Measurements from ENCODE around the gene ANTXR1.
A peak's percentile ranks its signal among the peaks of the same experiment; 100 is the strongest.

Gene ANTXR1

GRCh38 chr2:69013142-69013839 lies at the start of gene ANTXR1:
TSS of gene ANTXR1 (plus strand) at chr2:69013179. CDS start at chr2:69013500, 321 bp downstream.
- peak; percentile 22 for DNase-seq

GRCh38 chr2:68964282-68964681 lies 48.7 kb upstream of the ANTXR1 start:
- DNase-seq, result no peak

GRCh38 chr2:68968221-68968620 lies 44.8 kb upstream of the ANTXR1 start:
- DNase-seq, result no peak

- DNase-seq, result no peak
These were observed 43.1 kb upstream of the ANTXR1 start for GRCh38 chr2:68969736-68970490.

- no peak for DNase-seq
These were observed 42.3 kb upstream of the ANTXR1 start for GRCh38 chr2:68970566-68971265.

GRCh38 chr2:68971591-68972231 lies 41.3 kb upstream of the ANTXR1 start:
- DNase-seq, result no peak

- DNase-seq, result no peak
These were observed 38.7 kb upstream of the ANTXR1 start, which contains the start of gene GKN1 for GRCh38 chr2:68974251-68974650. TSS of gene GKN1 (plus strand) at chr2:68974636. CDS start at chr2:68974678, 42 bp downstream.

- no peak for DNase-seq
These were observed 37.9 kb upstream of the ANTXR1 start for GRCh38 chr2:68974946-68975665.

GRCh38 chr2:68975844-68976243 lies 37.1 kb upstream of the ANTXR1 start:
- no peak for DNase-seq

- DNase-seq, result no peak
These were observed 35.5 kb upstream of the ANTXR1 start for GRCh38 chr2:68977453-68977852.

- DNase-seq, result no peak
These were observed 34.9 kb upstream of the ANTXR1 start for GRCh38 chr2:68978098-68978497.

GRCh38 chr2:68980956-68981355 lies 32.0 kb upstream of the ANTXR1 start:
- no peak for DNase-seq

- DNase-seq, result no peak
These were observed 25.9 kb upstream of the ANTXR1 start for GRCh38 chr2:68987021-68987503.

- no peak for DNase-seq
These were observed 23.9 kb upstream of the ANTXR1 start for GRCh38 chr2:68989035-68989434.

GRCh38 chr2:68992341-68992740 lies 20.6 kb upstream of the ANTXR1 start:
- no peak for DNase-seq

- no peak for DNase-seq
These were observed 20.0 kb upstream of the ANTXR1 start for GRCh38 chr2:68992933-68993332.

- DNase-seq, result no peak
These were observed 19.3 kb upstream of the ANTXR1 start for GRCh38 chr2:68993660-68994059.

GRCh38 chr2:68994864-68995263 lies 18.1 kb upstream of the ANTXR1 start:
- DNase-seq, result no peak

GRCh38 chr2:68995916-68996315 lies 17.1 kb upstream of the ANTXR1 start:
- DNase-seq, result no peak

- DNase-seq, result no peak
These were observed 15.6 kb upstream of the ANTXR1 start for GRCh38 chr2:68997401-68997800.

GRCh38 chr2:69001879-69002278 lies 11.1 kb upstream of the ANTXR1 start:
- no peak for DNase-seq

- DNase-seq, result no peak
These were observed 9.2 kb upstream of the ANTXR1 start for GRCh38 chr2:69003731-69004130.

Measured in NCI-H187 treated with DMSO at 0.1 percent for 48 hours (cell line).